ENCODE measurements around the gene ZNF442.
A peak's percentile ranks its signal among the peaks of the same experiment; 100 is the strongest.
"Not testable (repeated sequence)": the region's sequence is repeated elsewhere in the genome, so short reads cannot be mapped to it uniquely, and the experiment has no call there.

The ZNF442 gene

GRCh38 chr19:12380444-12380737 is 14.9 kb upstream of the ZNF442 start:
- H3K4me1 ChIP-seq (ENCODE audit: control insufficient read depth in 1 of 2, insufficient read depth in 1 of 2, low read depth in 1 of 2, low read length in 1 of 2), result no peaks in the 10 kb centered on the region
- TF ChIP-seq CTCF (IDR thresholded peaks at IDR 0.05), result no peak
- H3K36me3 ChIP-seq, result no peaks in the 10 kb centered on the region
- no peak overlapping the region for H3K4me3 ChIP-seq (ENCODE audit: low read depth in 1 of 2, low read length in 1 of 2)
- no peaks in the 10 kb centered on the region for H3K27me3 ChIP-seq
- peaks cover 21% of the 10 kb centered on the region for H3K9me3 ChIP-seq
- H3K27ac ChIP-seq, result no peak overlapping the region

DNA sequence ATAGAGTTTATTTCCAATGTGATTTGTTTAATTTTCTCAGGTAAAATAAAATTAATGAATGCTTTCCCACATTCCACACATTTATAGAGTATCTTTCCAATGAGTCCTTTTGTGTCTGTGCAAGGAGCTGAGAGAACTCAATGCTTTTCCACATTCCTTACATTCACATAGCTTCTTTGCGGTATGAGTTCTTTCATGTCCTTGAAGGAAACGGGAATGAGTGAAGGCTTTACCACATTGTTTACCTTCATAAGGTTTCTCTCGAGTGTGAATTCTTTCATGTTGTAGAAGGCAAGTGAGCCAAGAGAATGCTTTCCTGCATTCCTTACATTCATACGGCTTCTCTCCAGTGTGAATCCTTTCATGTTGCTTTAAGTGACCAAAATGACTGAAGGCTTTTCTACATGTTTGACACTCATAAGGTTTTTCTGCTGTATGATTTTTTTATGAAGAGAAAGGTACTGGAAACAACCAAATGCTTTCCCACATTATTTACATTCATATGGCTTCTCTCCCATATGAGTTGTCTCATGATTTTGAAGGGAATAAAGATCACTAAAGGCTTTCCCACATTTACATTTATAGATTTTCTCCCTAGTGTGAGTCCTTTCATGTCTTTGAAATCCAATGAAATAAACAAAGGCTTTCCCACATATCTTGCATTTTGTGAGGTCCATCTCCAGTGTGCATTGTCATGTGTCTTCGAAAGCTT is 14.4 kb upstream of the ZNF442 start:
- H3K27ac ChIP-seq, result no peak overlapping the region
- no peak for TF ChIP-seq CTCF (IDR thresholded peaks at IDR 0.05)

GRCh38 chr19:12374026-12374425 is 8.5 kb upstream of the ZNF442 start:
- no peaks in the 10 kb centered on the region for H3K4me1 ChIP-seq (ENCODE audit: control insufficient read depth in 1 of 2, insufficient read depth in 1 of 2, low read depth in 1 of 2, low read length in 1 of 2)
- no peaks in the 10 kb centered on the region for H3K36me3 ChIP-seq
- TF ChIP-seq CTCF (IDR thresholded peaks at IDR 0.05), result no peak
- H3K9me3 ChIP-seq, result peaks cover 6% of the 10 kb centered on the region
- H3K27ac ChIP-seq, result no peak overlapping the region
- no peak overlapping the region for H3K4me3 ChIP-seq (ENCODE audit: low read depth in 1 of 2, low read length in 1 of 2)
- H3K27me3 ChIP-seq, result no peaks in the 10 kb centered on the region

More for the DNA sequence above, 14.4 kb upstream of the ZNF442 start:
- H3K36me3 ChIP-seq, result no peaks in the 10 kb centered on the region
- H3K4me3 ChIP-seq (ENCODE audit: low read depth in 1 of 2, low read length in 1 of 2), result no peak overlapping the region
- no peaks in the 10 kb centered on the region for H3K27me3 ChIP-seq
- H3K9me3 ChIP-seq, result peaks cover 21% of the 10 kb centered on the region
- H3K4me1 ChIP-seq (ENCODE audit: control insufficient read depth in 1 of 2, insufficient read depth in 1 of 2, low read depth in 1 of 2, low read length in 1 of 2), result no peaks in the 10 kb centered on the region

- Histone ChIP-seq H3K4me3 (ENCODE audit: low read depth in 1 of 2, low read length in 1 of 2) (peak overlapping the region; percentile 61 to 64), H3K27me3 (peaks cover 13% of the 10 kb centered on the region), H3K4me1 (ENCODE audit: control insufficient read depth in 1 of 2, insufficient read depth in 1 of 2, low read depth in 1 of 2, low read length in 1 of 2) (peaks cover 11 to 14% of the 10 kb centered on the region in 2 experiments), H3K9me3 (no peaks in the 10 kb centered on the region), H3K27ac (no peak overlapping the region), H3K36me3 (no peaks in the 10 kb centered on the region)
- TF ChIP-seq CTCF (IDR thresholded peaks at IDR 0.05), result no peak
These were observed 870 bp downstream of the ZNF442 start for GRCh38 chr19:12364391-12365235.

DNA sequence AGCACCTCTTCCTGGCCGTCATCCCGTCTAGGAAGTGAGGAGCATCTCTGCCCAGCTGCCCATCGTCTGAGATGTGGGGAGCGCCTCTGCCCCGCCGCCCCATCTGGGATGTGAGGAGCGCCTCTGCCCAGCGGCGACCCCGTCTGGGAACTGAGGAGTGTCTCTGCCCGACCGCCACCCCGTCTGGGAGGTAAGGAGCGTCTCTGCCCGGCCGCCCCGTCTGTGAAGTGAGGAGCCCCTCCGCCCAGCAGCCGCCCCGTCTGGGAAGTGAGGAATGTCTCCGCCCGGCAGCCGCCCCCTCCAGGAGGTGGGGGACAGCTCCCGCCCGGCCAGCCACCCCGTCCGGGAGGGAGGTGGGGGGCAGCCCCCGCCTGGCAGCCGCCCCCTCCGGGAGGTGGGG is 3.2 kb downstream of the ZNF442 start:
- not testable (repeated sequence) for H3K36me3 ChIP-seq; H3K9me3 ChIP-seq; H3K4me3 ChIP-seq (ENCODE audit: low read depth in 1 of 2, low read length in 1 of 2); H3K27ac ChIP-seq
- Histone ChIP-seq H3K4me1 (ENCODE audit: control insufficient read depth in 1 of 2, insufficient read depth in 1 of 2, low read depth in 1 of 2, low read length in 1 of 2) (peaks cover 11 to 14% of the 10 kb centered on the region in 2 experiments), H3K27me3 (peaks cover 13% of the 10 kb centered on the region)

DNA sequence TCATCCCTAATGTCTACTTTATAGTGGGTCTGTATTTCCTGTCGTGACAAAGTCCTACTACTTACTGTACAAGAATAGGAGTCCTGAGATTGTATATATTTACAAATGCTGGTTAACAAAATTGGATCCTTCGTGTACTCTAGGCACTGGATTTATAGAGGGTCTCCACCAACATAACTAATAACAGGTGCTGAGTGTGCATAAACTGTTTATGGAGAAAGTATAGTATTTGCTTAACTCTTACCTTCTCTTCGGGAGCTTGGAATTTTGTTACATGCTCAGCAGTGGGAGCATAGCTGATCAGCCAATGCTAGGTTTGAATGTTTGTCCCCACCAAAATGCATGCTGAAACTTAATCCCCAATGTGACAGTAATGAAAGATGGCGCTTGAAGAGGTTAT is 12.1 kb downstream of the ZNF442 start:
- Histone ChIP-seq H3K4me3 (ENCODE audit: low read depth in 1 of 2, low read length in 1 of 2) (no peak overlapping the region), H3K9me3 (peaks cover 46% of the 10 kb centered on the region), H3K27ac (no peak overlapping the region), H3K36me3 (no peaks in the 10 kb centered on the region), H3K27me3 (no peaks in the 10 kb centered on the region), H3K4me1 (ENCODE audit: control insufficient read depth in 1 of 2, insufficient read depth in 1 of 2, low read depth in 1 of 2, low read length in 1 of 2) (no peaks in the 10 kb centered on the region)
- no peak for TF ChIP-seq CTCF (IDR thresholded peaks at IDR 0.05)

Measured in neutrophil (primary cell).